Naive B cell (primary cell): ENCODE measurements around the gene MCMBP. TPM values are rescaled to one million over a fixed set of nuclear protein-coding genes. Genes with fewer than 3 reads are reported as not detected.

Experiments
- ATAC-seq, 2 donors: fragments of 150-1000 bp; cut with Tn5 transposase; 2 replicates each; pipeline ENCODE4 v1.10.0; 2021; ENCODE audit warnings: low read depth in 2 of 2, mild to moderate bottlenecking in 2 of 2, moderate library complexity in 2 of 2
- DNase-seq: peaks from one replicate; pipeline ENCODE4 v3.0.0; 2022
- H3K27ac Mint-ChIP-seq, 6 donors: one replicate each; pipeline ENCODE4 v1.8.0; 2020 to 2022; ENCODE audit warnings: mild to moderate bottlenecking in 6 of 6, mixed read lengths in 6 of 6, moderate library complexity in 5 of 6, inconsistent platforms in 2 of 6
- H3K27me3 Mint-ChIP-seq, 3 donors: one replicate each; pipeline ENCODE4 v1.8.0; 2021 to 2022; ENCODE audit warnings: mixed read lengths in 3 of 3, mild to moderate bottlenecking in 1 of 3
- H3K36me3 Mint-ChIP-seq, 2 donors: one replicate each; pipeline ENCODE4 v1.8.0; 2020 to 2022; ENCODE audit warnings: mixed read lengths in 2 of 2, inconsistent platforms in 1 of 2, mild to moderate bottlenecking in 1 of 2
- H3K4me1 Mint-ChIP-seq, 3 donors: one replicate each; pipeline ENCODE4 v1.8.0; 2020 to 2022; ENCODE audit warnings: mixed read lengths in 3 of 3, inconsistent platforms in 1 of 3, mild to moderate bottlenecking in 1 of 3, moderate library complexity in 1 of 3
- H3K4me3 Mint-ChIP-seq, 8 donors: one replicate each; pipeline ENCODE4 v1.8.0; 2020 to 2022; ENCODE audit warnings: mild to moderate bottlenecking in 8 of 8, mixed read lengths in 8 of 8, moderate library complexity in 8 of 8, inconsistent platforms in 2 of 8
- H3K9me3 Mint-ChIP-seq, 7 donors: one replicate each; pipeline ENCODE4 v1.8.0; 2020 to 2022; ENCODE audit warnings: mixed read lengths in 7 of 7, mild to moderate bottlenecking in 5 of 7, inconsistent platforms in 2 of 7, moderate library complexity in 1 of 7
- polyA plus RNA-seq, 6 donors: library from polyadenylated mRNA; unstranded; fragments of 300-500 nt; fragmentation: Illumina TruSeq; gene quantifications; one replicate each; pipeline ENCODE4 v1.2.3, GENCODE V29; 2021; ENCODE audit warnings: low read depth in 6 of 6

MCMBP gene
- polyA plus RNA-seq, 6 donors from 2014 or later, result 40.5 to 77.0 (median 48.5) TPM

- peak overlapping the region in 5 of 6 donors; percentile 53 to 71 (median 54) for H3K27ac Mint-ChIP-seq
- no peaks in the 10 kb centered on the region for H3K4me1 Mint-ChIP-seq
- H3K9me3 Mint-ChIP-seq, result no peaks in the 10 kb centered on the region
- peaks cover 21 to 50% of the 10 kb centered on the region in 2 donors for H3K36me3 Mint-ChIP-seq
- H3K4me3 Mint-ChIP-seq, result no peak overlapping the region
- no peak for ATAC-seq
- H3K27me3 Mint-ChIP-seq, result no peaks in the 10 kb centered on the region
- no peak for DNase-seq
Observed at GRCh38 chr10:119834188-119834587, 38.5 kb downstream of the MCMBP start.

- H3K27me3 Mint-ChIP-seq, result no peaks in the 10 kb centered on the region
- H3K9me3 Mint-ChIP-seq, result no peaks in the 10 kb centered on the region
- H3K4me1 Mint-ChIP-seq, result no peaks in the 10 kb centered on the region
- ATAC-seq (no peak), DNase-seq (no peak)
- peaks cover 18 to 46% of the 10 kb centered on the region in 2 donors for H3K36me3 Mint-ChIP-seq
- no peak overlapping the region for H3K4me3 Mint-ChIP-seq
- peak overlapping the region in 2 of 6 donors; percentile 5 to 71 for H3K27ac Mint-ChIP-seq
Observed at GRCh38 chr10:119832951-119833350, 39.7 kb downstream of the MCMBP start.

GRCh38 chr10:119831656-119832055 lies 41.0 kb downstream of the MCMBP start:
- no peak for ATAC-seq
- Mint-ChIP-seq H3K36me3 (peaks cover 18 to 34% of the 10 kb centered on the region in 2 donors), H3K27ac (no peak overlapping the region)

GRCh38 chr10:119830851-119831250 lies 41.8 kb downstream of the MCMBP start:
- Mint-ChIP-seq H3K9me3 (no peaks in the 10 kb centered on the region), H3K36me3 (peaks cover 18 to 28% of the 10 kb centered on the region in 2 donors), H3K4me3 (no peak overlapping the region), H3K27me3 (no peaks in the 10 kb centered on the region), H3K27ac (peak overlapping the region in 2 of 6 donors; percentile 53 to 54), H3K4me1 (no peaks in the 10 kb centered on the region)
- no peak for ATAC-seq
- DNase-seq, result no peak

More at GRCh38 chr10:119831656-119832055, 41.0 kb downstream of the MCMBP start:
- no peak for DNase-seq
- H3K9me3 Mint-ChIP-seq, result no peaks in the 10 kb centered on the region
- no peaks in the 10 kb centered on the region for H3K27me3 Mint-ChIP-seq
- H3K4me1 Mint-ChIP-seq, result no peaks in the 10 kb centered on the region
- H3K4me3 Mint-ChIP-seq, result no peak overlapping the region

- no peak for ATAC-seq
- no peak overlapping the region for H3K4me3 Mint-ChIP-seq
Observed at GRCh38 chr10:119829429-119829828, 43.2 kb downstream of the MCMBP start.

GRCh38 chr10:119827430-119827829 lies 45.2 kb downstream of the MCMBP start:
- H3K4me1 Mint-ChIP-seq, result no peaks in the 10 kb centered on the region
- no peak overlapping the region for H3K4me3 Mint-ChIP-seq
- H3K9me3 Mint-ChIP-seq, result no peaks in the 10 kb centered on the region
- no peaks in the 10 kb centered on the region for H3K27me3 Mint-ChIP-seq
- peak overlapping the region in 3 of 6 donors; percentile 26 to 62 (median 29) for H3K27ac Mint-ChIP-seq
- ATAC-seq (no peak), DNase-seq (no peak)
- H3K36me3 Mint-ChIP-seq, result peaks cover 13 to 26% of the 10 kb centered on the region in 2 donors

More at GRCh38 chr10:119829429-119829828, 43.2 kb downstream of the MCMBP start:
- Mint-ChIP-seq H3K36me3 (peaks cover 13 to 24% of the 10 kb centered on the region in 2 donors), H3K9me3 (no peaks in the 10 kb centered on the region), H3K4me1 (no peaks in the 10 kb centered on the region), H3K27ac (peak overlapping the region in 1 of 6 donors; percentile 2), H3K27me3 (no peaks in the 10 kb centered on the region)
- DNase-seq, result no peak

GRCh38 chr10:119826771-119827170 lies 45.9 kb downstream of the MCMBP start:
- Mint-ChIP-seq H3K27me3 (no peaks in the 10 kb centered on the region), H3K36me3 (peaks cover 13 to 21% of the 10 kb centered on the region in 2 donors), H3K4me1 (no peaks in the 10 kb centered on the region), H3K27ac (peak overlapping the region in 2 of 6 donors; percentile 7 to 29), H3K9me3 (no peaks in the 10 kb centered on the region), H3K4me3 (no peak overlapping the region)
- ATAC-seq (no peak), DNase-seq (no peak)

- DNase-seq (no peak), ATAC-seq (no peak)
- Mint-ChIP-seq H3K36me3 (peaks cover 13 to 17% of the 10 kb centered on the region in 2 donors), H3K4me1 (no peaks in the 10 kb centered on the region), H3K9me3 (no peaks in the 10 kb centered on the region), H3K27me3 (no peaks in the 10 kb centered on the region), H3K4me3 (no peak overlapping the region), H3K27ac (peak overlapping the region in 1 of 6 donors; percentile 16)
Observed at GRCh38 chr10:119824299-119824698, 48.3 kb downstream of the MCMBP start.

GRCh38 chr10:119821182-119821581 lies 51.5 kb downstream of the MCMBP start:
- no peaks in the 10 kb centered on the region for H3K9me3 Mint-ChIP-seq
- no peak for DNase-seq
- no peaks in the 10 kb centered on the region for H3K27me3 Mint-ChIP-seq
- no peak overlapping the region for H3K4me3 Mint-ChIP-seq
- peaks cover 13% of the 10 kb centered on the region in 2 donors for H3K36me3 Mint-ChIP-seq
- no peak for ATAC-seq
- peaks cover 0 to 5% (median 3%) of the 10 kb centered on the region in 3 donors for H3K4me1 Mint-ChIP-seq
- H3K27ac Mint-ChIP-seq, result no peak overlapping the region

- ATAC-seq, result no peak
- H3K9me3 Mint-ChIP-seq, result no peaks in the 10 kb centered on the region
- peaks cover 5 to 9% of the 10 kb centered on the region in 2 donors for H3K36me3 Mint-ChIP-seq
- H3K4me3 Mint-ChIP-seq, result peak overlapping the region in 5 of 8 donors; percentile 6 to 75 (median 51)
- H3K27me3 Mint-ChIP-seq, result no peaks in the 10 kb centered on the region
- no peak for DNase-seq
- peaks cover 6 to 18% (median 16%) of the 10 kb centered on the region in 3 donors for H3K4me1 Mint-ChIP-seq
- H3K27ac Mint-ChIP-seq, result no peak overlapping the region
Observed at GRCh38 chr10:119818889-119819270, 53.8 kb downstream of the MCMBP start.

- H3K9me3 Mint-ChIP-seq, result no peaks in the 10 kb centered on the region
Observed at GRCh38 chr10:119817991-119818888, 54.4 kb downstream of the MCMBP start.

GRCh38 chr10:119815671-119816070 lies 57.0 kb downstream of the MCMBP start:
- Mint-ChIP-seq H3K27ac (peak overlapping the region in 4 of 6 donors; percentile 32 to 96 (median 56)), H3K9me3 (no peaks in the 10 kb centered on the region), H3K27me3 (no peaks in the 10 kb centered on the region), H3K36me3 (peaks cover 0 to 11% of the 10 kb centered on the region in 2 donors), H3K4me3 (no peak overlapping the region), H3K4me1 (peaks cover 6 to 34% (median 16%) of the 10 kb centered on the region in 3 donors)
- DNase-seq (no peak), ATAC-seq (no peak)

More at GRCh38 chr10:119817991-119818888, 54.4 kb downstream of the MCMBP start:
- peak overlapping the region in 5 of 8 donors; percentile 6 to 65 (median 51) for H3K4me3 Mint-ChIP-seq
- H3K27ac Mint-ChIP-seq, result no peak overlapping the region
- H3K4me1 Mint-ChIP-seq, result peaks cover 6 to 20% (median 16%) of the 10 kb centered on the region in 3 donors
- ATAC-seq (no peak), DNase-seq (no peak)
- H3K36me3 Mint-ChIP-seq, result peaks cover 0 to 5% of the 10 kb centered on the region in 2 donors
- no peaks in the 10 kb centered on the region for H3K27me3 Mint-ChIP-seq

GRCh38 chr10:119812684-119813083 lies 60.0 kb downstream of the MCMBP start:
- no peak overlapping the region for H3K27ac Mint-ChIP-seq
- H3K36me3 Mint-ChIP-seq, result peaks cover 0 to 11% of the 10 kb centered on the region in 2 donors
- no peak for DNase-seq
- H3K27me3 Mint-ChIP-seq, result no peaks in the 10 kb centered on the region
- no peak for ATAC-seq
- H3K4me1 Mint-ChIP-seq, result peaks cover 10 to 46% (median 16%) of the 10 kb centered on the region in 3 donors
- H3K4me3 Mint-ChIP-seq, result no peak overlapping the region
- no peaks in the 10 kb centered on the region for H3K9me3 Mint-ChIP-seq

GRCh38 chr10:119811122-119811521 lies 61.5 kb downstream of the MCMBP start:
- Mint-ChIP-seq H3K4me1 (peaks cover 10 to 46% (median 11%) of the 10 kb centered on the region in 3 donors), H3K9me3 (no peaks in the 10 kb centered on the region), H3K4me3 (no peak overlapping the region), H3K36me3 (peaks cover 0 to 11% of the 10 kb centered on the region in 2 donors), H3K27ac (no peak overlapping the region), H3K27me3 (no peaks in the 10 kb centered on the region)
- DNase-seq (no peak), ATAC-seq (no peak)
